Measurements from ENCODE around the gene TXLNA.

- TF ChIP-seq CTCF (IDR thresholded peaks at IDR 0.05) (no peak), EP300 (IDR thresholded peaks at IDR 0.05) (no peak)
Measured at GRCh38 chr1:32194984-32195383, 15.5 kb downstream of the TXLNA start.
